Loucy (cell line): ENCODE results near the gene PRKCZ.

Source experiments
- H2AFZ ChIP-seq: fragments of 200-600 bp; sonication (generic); 2 replicates; pipeline ENCODE4 v1.6.0; 2016; ENCODE audit warnings: antibody characterized with exemption, mild to moderate bottlenecking, low read length, moderate library complexity
- H3F3A ChIP-seq: fragments of 200-600 bp; 2 replicates; pipeline ENCODE4 v1.6.0; 2016; ENCODE audit warnings: antibody characterized with exemption, low read depth, mild to moderate bottlenecking
- H3K27me3 ChIP-seq: fragments of 200-600 bp; sonication (generic); 2 replicates; pipeline ENCODE4 v1.6.1; 2014; ENCODE audit warnings: low read length, mild to moderate bottlenecking; ENCODE audit not compliant: insufficient read depth, poor library complexity, severe bottlenecking
- H3K36me3 ChIP-seq: fragments of 200-600 bp; sonication (generic); 2 replicates; pipeline ENCODE4 v1.6.1; 2016; ENCODE audit warnings: low read length; ENCODE audit not compliant: insufficient read depth
- H3K4me1 ChIP-seq: fragments of 200-600 bp; sonication (generic); 2 replicates; pipeline ENCODE4 v1.5.1; 2014; ENCODE audit warnings: low read length, mild to moderate bottlenecking; ENCODE audit not compliant: insufficient read depth, poor library complexity, severe bottlenecking
- H3K4me2 ChIP-seq: fragments of 200-600 bp; sonication (generic); 2 replicates; pipeline ENCODE4 v1.6.0; 2014; ENCODE audit warnings: antibody characterized with exemption, low read length, low read depth, mild to moderate bottlenecking; ENCODE audit not compliant: poor library complexity, severe bottlenecking
- H3K4me3 ChIP-seq: fragments of 200-600 bp; sonication (generic); 2 replicates; pipeline ENCODE4 v1.5.1; 2014; ENCODE audit warnings: low read length, mild to moderate bottlenecking, mixed read lengths; ENCODE audit not compliant: poor library complexity, severe bottlenecking
- H3K79me2 ChIP-seq: fragments of 200-600 bp; sonication (generic); 2 replicates; pipeline ENCODE4 v1.6.1; 2014; ENCODE audit warnings: low read length; ENCODE audit not compliant: insufficient read depth
- H3K9ac ChIP-seq: fragments of 200-600 bp; sonication (generic); 2 replicates; pipeline ENCODE4 v1.6.0; 2014; ENCODE audit warnings: mild to moderate bottlenecking, low read depth, low read length, moderate library complexity; ENCODE audit not compliant: poor library complexity, severe bottlenecking
- H3K9me2 ChIP-seq: fragments of 200-600 bp; sonication (generic); replicated peaks from 2 replicates; pipeline ENCODE4 v1.6.1; 2016; ENCODE audit warnings: low read depth, low read length, mixed read lengths
- H3K9me3 ChIP-seq: fragments of 200-600 bp; sonication (generic); 2 replicates; pipeline ENCODE4 v1.6.1; 2014; ENCODE audit warnings: mild to moderate bottlenecking, antibody characterized with exemption, low read length, low read depth; ENCODE audit not compliant: insufficient read depth
- H4K20me1 ChIP-seq: fragments of 200-600 bp; sonication (generic); 2 replicates; pipeline ENCODE4 v1.6.0; 2014; ENCODE audit warnings: antibody characterized with exemption, low read length, mild to moderate bottlenecking; ENCODE audit not compliant: insufficient read depth, poor library complexity, severe bottlenecking
- CTCF ChIP-seq: fragments of 200-600 bp; sonication (generic); conservative IDR thresholded peaks from 2 replicates; pipeline ENCODE4 v1.5.1; 2014; ENCODE audit warnings: mild to moderate bottlenecking, antibody characterized with exemption, low read length
- EZH2phosphoT487 ChIP-seq: fragments of 200-600 bp; IDR thresholded peaks from 2 replicates; pipeline ENCODE4 v1.6.1; 2018; ENCODE audit warnings: antibody characterized with exemption, mild to moderate bottlenecking, moderate library complexity, borderline replicate concordance

PRKCZ gene

GRCh38 chr1:2016123-2016522, 34.1 kb upstream of the PRKCZ start:
- H3K79me2 ChIP-seq = no peaks in the 10 kb centered on the region
- H2AFZ ChIP-seq = no peak overlapping the region
- H3F3A ChIP-seq = no peaks in the 10 kb centered on the region
- no peaks in the 10 kb centered on the region for H3K4me1 ChIP-seq
- H3K9me2 ChIP-seq = no peaks in the 10 kb centered on the region
- no peak for TF ChIP-seq EZH2phosphoT487
- no peak for TF ChIP-seq CTCF
- H3K27me3 ChIP-seq = no peaks in the 10 kb centered on the region
- H3K36me3 ChIP-seq = no peaks in the 10 kb centered on the region
- H4K20me1 ChIP-seq = no peaks in the 10 kb centered on the region
- H3K9me3 ChIP-seq = no peaks in the 10 kb centered on the region
- no peak overlapping the region for H3K4me3 ChIP-seq
- H3K9ac ChIP-seq = no peak overlapping the region
- no peak overlapping the region for H3K4me2 ChIP-seq

GRCh38 chr1:2018217-2019171, 31.7 kb upstream of the PRKCZ start:
- Histone ChIP-seq H3K4me1 (no peaks in the 10 kb centered on the region), H2AFZ (no peak overlapping the region), H3F3A (no peaks in the 10 kb centered on the region), H3K36me3 (no peaks in the 10 kb centered on the region), H3K27me3 (no peaks in the 10 kb centered on the region), H4K20me1 (no peaks in the 10 kb centered on the region), H3K4me3 (no peak overlapping the region), H3K9me3 (no peaks in the 10 kb centered on the region), H3K9me2 (no peaks in the 10 kb centered on the region), H3K79me2 (no peaks in the 10 kb centered on the region), H3K4me2 (no peak overlapping the region), H3K9ac (no peak overlapping the region)
- TF ChIP-seq EZH2phosphoT487 (no peak), CTCF (no peak)

GRCh38 chr1:2019172-2019543, 31.1 kb upstream of the PRKCZ start, which contains the start of gene GABRD:
Gene GABRD (plus strand): TSS chr1:2019345. CDS start chr1:2019424, 79 bp downstream.
- no peaks in the 10 kb centered on the region for H3F3A ChIP-seq
- H3K9me2 ChIP-seq = no peaks in the 10 kb centered on the region
- H4K20me1 ChIP-seq = no peaks in the 10 kb centered on the region
- H3K4me3 ChIP-seq = no peak within 1 kb of the TSS
- no peaks in the 10 kb centered on the region for H3K9me3 ChIP-seq
- no peaks in the 10 kb centered on the region for H3K4me1 ChIP-seq
- H3K4me2 ChIP-seq = no peak within 1 kb of the TSS
- H3K79me2 ChIP-seq = no peaks in the 10 kb centered on the region
- no peaks in the 10 kb centered on the region for H3K27me3 ChIP-seq
- no peak within 1 kb of the TSS for H3K9ac ChIP-seq
- no peak within 1 kb of the TSS for H2AFZ ChIP-seq
- H3K36me3 ChIP-seq = no peaks in the 10 kb centered on the region
- TF ChIP-seq EZH2phosphoT487 (no peak), CTCF (no peak)
